H9 (cell line): ENCODE data around the gene AQP10. TPM values are rescaled to one million over a fixed set of nuclear protein-coding genes. Genes with fewer than 3 reads are reported as not detected.

ENCODE experiments used
- DNase-seq: peaks from one replicate; pipeline ENCODE4 v3.0.0-alpha.2; 2017
- H2AFZ ChIP-seq: one replicate; pipeline ENCODE4 v1.6.1; 2013; ENCODE audit warnings: mild to moderate bottlenecking, low read length, control low read depth, moderate library complexity
- H2AK5ac ChIP-seq: 2 replicates; pipeline ENCODE4 v1.6.1; 2013; ENCODE audit warnings: low read length, control low read depth, mixed read lengths; ENCODE audit not compliant: insufficient read length
- H2BK120ac ChIP-seq: one replicate; pipeline ENCODE4 v1.6.1; 2013; ENCODE audit warnings: low read depth, mild to moderate bottlenecking, low read length, control low read depth, inconsistent platforms; ENCODE audit not compliant: poor library complexity, severe bottlenecking
- H2BK12ac ChIP-seq: 2 replicates; pipeline ENCODE4 v1.6.1; 2013; ENCODE audit warnings: low read length, control low read depth, mixed read lengths, low read depth; ENCODE audit not compliant: insufficient read length
- H2BK15ac ChIP-seq: 2 replicates; pipeline ENCODE4 v1.6.1; 2013; ENCODE audit warnings: low read depth, low read length, control low read depth
- H2BK20ac ChIP-seq: one replicate; pipeline ENCODE4 v1.6.1; 2013; ENCODE audit warnings: low read depth, mild to moderate bottlenecking, low read length, control low read depth, inconsistent platforms; ENCODE audit not compliant: poor library complexity, severe bottlenecking
- H2BK5ac ChIP-seq: 2 replicates; pipeline ENCODE4 v1.6.1; 2013; ENCODE audit warnings: low read length, control low read depth, mixed read lengths; ENCODE audit not compliant: insufficient read length
- H3K14ac ChIP-seq: 2 replicates; pipeline ENCODE4 v1.6.1; 2013; ENCODE audit warnings: low read length, control low read depth; ENCODE audit not compliant: insufficient read depth
- H3K18ac ChIP-seq: 2 replicates; pipeline ENCODE4 v1.6.1; 2013; ENCODE audit warnings: low read depth, mild to moderate bottlenecking, mixed read lengths, low read length, control low read depth; ENCODE audit not compliant: insufficient read length
- H3K23ac ChIP-seq: 2 replicates; pipeline ENCODE4 v1.6.1; 2013; ENCODE audit warnings: low read length, control low read depth, mixed read lengths, low read depth; ENCODE audit not compliant: insufficient read length
- H3K23me2 ChIP-seq: 2 replicates; pipeline ENCODE4 v1.6.1; 2013; ENCODE audit warnings: low read depth, mild to moderate bottlenecking, mixed read lengths, low read length, control low read depth; ENCODE audit not compliant: insufficient read length, poor library complexity, severe bottlenecking
- H3K27ac ChIP-seq: 2 replicates; pipeline ENCODE4 v1.5.1; 2013; ENCODE audit warnings: low read length, control low read depth, mixed read lengths, low read depth; ENCODE audit not compliant: insufficient read length
- H3K27me3 ChIP-seq: 2 replicates; pipeline ENCODE4 v1.6.1; 2013; ENCODE audit warnings: low read length, control low read depth, inconsistent platforms; ENCODE audit not compliant: insufficient read depth
- H3K4ac ChIP-seq: 2 replicates; pipeline ENCODE4 v1.6.1; 2013; ENCODE audit warnings: low read depth, mild to moderate bottlenecking, control low read depth, inconsistent platforms, low read length, moderate library complexity
- H3K4me1 ChIP-seq: 2 replicates; pipeline ENCODE4 v1.6.1; 2013; ENCODE audit warnings: low read length, control low read depth, inconsistent platforms; ENCODE audit not compliant: insufficient read depth
- H3K4me2 ChIP-seq: 2 replicates; pipeline ENCODE4 v1.6.1; 2013; ENCODE audit warnings: low read length, control low read depth, mixed read lengths; ENCODE audit not compliant: insufficient read length, insufficient read depth
- H3K56ac ChIP-seq: 2 replicates; pipeline ENCODE4 v1.6.1; 2013; ENCODE audit warnings: low read depth, mild to moderate bottlenecking, mixed read lengths, low read length, control low read depth; ENCODE audit not compliant: insufficient read length
- H3K79me1 ChIP-seq: 2 replicates; pipeline ENCODE4 v1.6.1; 2013; ENCODE audit warnings: low read depth, mild to moderate bottlenecking, moderate library complexity, low read length, control low read depth, inconsistent platforms; ENCODE audit not compliant: insufficient read depth, poor library complexity, severe bottlenecking
- H3K79me2 ChIP-seq: 2 replicates; pipeline ENCODE4 v1.6.1; 2013; ENCODE audit warnings: low read length, control low read depth, inconsistent platforms; ENCODE audit not compliant: insufficient read depth
- H3K9ac ChIP-seq: 2 replicates; pipeline ENCODE4 v1.6.1; 2013; ENCODE audit warnings: low read length, control low read depth, mixed read lengths; ENCODE audit not compliant: insufficient read length; ENCODE audit errors: extremely low read depth
- H3K9me3 ChIP-seq: one replicate; pipeline ENCODE4 v1.6.1; 2013; ENCODE audit warnings: low read depth, low read length, inconsistent platforms; ENCODE audit not compliant: control insufficient read depth
- H3T11ph ChIP-seq: one replicate; pipeline ENCODE4 v1.6.1; 2013; ENCODE audit warnings: mild to moderate bottlenecking, low read length, control low read depth, inconsistent platforms
- H4K20me1 ChIP-seq: one replicate; pipeline ENCODE4 v1.6.1; 2013; ENCODE audit not compliant: control insufficient read depth, insufficient read length, insufficient read depth
- H4K5ac ChIP-seq: 2 replicates; pipeline ENCODE4 v1.6.1; 2013; ENCODE audit warnings: low read depth, mild to moderate bottlenecking, mixed read lengths, low read length, control low read depth; ENCODE audit not compliant: insufficient read length
- H4K8ac ChIP-seq: replicated peaks from 2 replicates; pipeline ENCODE4 v1.6.1; 2013; ENCODE audit warnings: low read length, control low read depth, mixed read lengths, low read depth; ENCODE audit not compliant: insufficient read length
- H4K91ac ChIP-seq: 2 replicates; pipeline ENCODE4 v1.6.1; 2013; ENCODE audit warnings: low read depth, mild to moderate bottlenecking, moderate library complexity, mixed read lengths, low read length, control low read depth; ENCODE audit not compliant: insufficient read length
- H3K27ac Mint-ChIP-seq, 3 experiments: 2 replicates in 2 of 3; 3 replicates in 1 of 3; pipeline ENCODE4 v1.8.0; 2020 to 2021; ENCODE audit warnings: mixed read lengths in 3 of 3, mild to moderate bottlenecking in 1 of 3, moderate library complexity in 1 of 3
- H3K27me3 Mint-ChIP-seq: 2 replicates; pipeline ENCODE4 v1.8.0; 2021; ENCODE audit warnings: low read depth, mild to moderate bottlenecking, moderate library complexity, mixed read lengths
- H3K36me3 Mint-ChIP-seq, 3 experiments: 2 replicates in 2 of 3; 3 replicates in 1 of 3; pipeline ENCODE4 v1.8.0; 2020 to 2021; ENCODE audit warnings: low read depth in 3 of 3, mixed read lengths in 3 of 3; ENCODE audit not compliant: insufficient read depth in 1 of 3
- H3K4me1 Mint-ChIP-seq, 2 experiments: 2 replicates each; pipeline ENCODE4 v1.8.0; 2020; ENCODE audit warnings: mixed read lengths in 2 of 2
- H3K4me3 Mint-ChIP-seq, 2 experiments: 2 replicates in 1 of 2; 3 replicates in 1 of 2; pipeline ENCODE4 v1.8.0; 2020 to 2021; ENCODE audit warnings: mild to moderate bottlenecking in 2 of 2, mixed read lengths in 2 of 2, moderate library complexity in 1 of 2
- H3K9me3 Mint-ChIP-seq, 2 experiments: 2 replicates in 1 of 2; 3 replicates in 1 of 2; pipeline ENCODE4 v1.8.0; 2020; ENCODE audit warnings: mild to moderate bottlenecking in 2 of 2, mixed read lengths in 2 of 2, moderate library complexity in 1 of 2
- CTCF ChIP-seq: fragments of 200-600 bp; sonication (generic); conservative IDR thresholded peaks from 3 replicates; pipeline ENCODE4 v1.8.0; 2021; ENCODE audit warnings: antibody characterized with exemption, mild to moderate bottlenecking
- WGBS: extraction: QIAGEN DNeasy Blood & Tissue Kit; methylation state at CpG from one replicate; pipeline ENCODE4 v1.1.7; 2013; ENCODE audit warnings: missing lambda C conversion rate, low lambda C conversion rate, mixed read lengths; ENCODE audit not compliant: insufficient read length; ENCODE audit errors: extremely low coverage; 5-methylcytosine and 5-hydroxymethylcytosine counted together
- total RNA-seq: library from RNA; stranded (reverse); gene quantifications from 2 replicates; pipeline ENCODE4 v1.2.1, GENCODE V29; 2021

Gene AQP10
- total RNA-seq, 1 experiment from 2014 or later, result not detected

GRCh38 chr1:154272999-154273563, 47.8 kb upstream of the AQP10 start:
- no peak overlapping the region for H3K27ac ChIP-seq
- no peak overlapping the region for H4K91ac ChIP-seq
- no peak overlapping the region for H2BK12ac ChIP-seq
- no peak overlapping the region for H3K56ac ChIP-seq
- H3K79me2 ChIP-seq, result 0 out of 2 replicates have a peak, but pooled peaks cover 2% of the 10 kb centered on the region
- Mint-ChIP-seq H3K9me3 (no peaks in the 10 kb centered on the region; a peak in 1 of 5 replicates), H3K27me3 (no peaks in the 10 kb centered on the region; the same call in 1 of the 2 replicates), H3K4me3 (peak overlapping the region; percentile 96 to 97), H3K27ac (peak overlapping the region; percentile 91 to 98 (median 97); a peak in 6 of 7 replicates), H3K36me3 (peaks cover 25 to 56% (median 54%) of the 10 kb centered on the region in 3 experiments; a peak in 6 of 7 replicates), H3K4me1 (peaks cover 12 to 18% of the 10 kb centered on the region in 2 experiments)
- no peak overlapping the region for H2AK5ac ChIP-seq
- no peak for DNase-seq
- H3K18ac ChIP-seq, result peak overlapping the region; percentile 72
- peak overlapping the region; percentile 37 for H4K5ac ChIP-seq
- H3K23me2 ChIP-seq, result peaks cover 12% of the 10 kb centered on the region
- no peak overlapping the region for H2AFZ ChIP-seq
- no peaks in the 10 kb centered on the region for H3K9me3 ChIP-seq
- no peak overlapping the region for H3T11ph ChIP-seq
- no peak for TF ChIP-seq CTCF
- no peaks in the 10 kb centered on the region for H3K4me1 ChIP-seq
- peaks cover 4% of the 10 kb centered on the region for H3K79me1 ChIP-seq
- H3K4ac ChIP-seq, result no peak overlapping the region; the same call in 1 of the 2 replicates
- no peak overlapping the region for H2BK15ac ChIP-seq
- no peak overlapping the region for H2BK5ac ChIP-seq
- no peak overlapping the region for H3K23ac ChIP-seq
- no peak overlapping the region for H4K8ac ChIP-seq
- H3K27me3 ChIP-seq, result no peaks in the 10 kb centered on the region
- H2BK120ac ChIP-seq, result no peak overlapping the region
- no peak overlapping the region for H2BK20ac ChIP-seq
- peak overlapping the region; percentile 85 for H3K4me2 ChIP-seq
- peak overlapping the region; percentile 86; the same call in 1 of the 2 replicates for H3K14ac ChIP-seq
- H3K9ac ChIP-seq, result peak overlapping the region; percentile 95
- no CpG with 5 or more reads among the region's 13 CpGs for whole genome bisulfite sequencing
- no peaks in the 10 kb centered on the region for H4K20me1 ChIP-seq
